A673 (cell line): ENCODE measurements around the gene MRGPRD.

Experiments used
- EZH2 ChIP-seq: fragments of 200-600 bp; sonication (generic); IDR thresholded peaks from 2 replicates; pipeline ENCODE4 v1.6.1; 2017; ENCODE audit warnings: borderline replicate concordance, low read depth, mild to moderate bottlenecking, mixed read lengths, antibody characterized with exemption, low read length; ENCODE audit not compliant: poor library complexity, severe bottlenecking
- TF ChIP-seq, protein P1 (sequence below): fragments of 300-800, 200-600 bp; sonication (generic); conservative IDR thresholded peaks from 2 replicates; pipeline ENCODE4 v1.5.1; 2017; ENCODE audit warnings: low read depth, mild to moderate bottlenecking, antibody characterized with exemption, low read length, moderate library complexity, mixed read lengths

DNA sequence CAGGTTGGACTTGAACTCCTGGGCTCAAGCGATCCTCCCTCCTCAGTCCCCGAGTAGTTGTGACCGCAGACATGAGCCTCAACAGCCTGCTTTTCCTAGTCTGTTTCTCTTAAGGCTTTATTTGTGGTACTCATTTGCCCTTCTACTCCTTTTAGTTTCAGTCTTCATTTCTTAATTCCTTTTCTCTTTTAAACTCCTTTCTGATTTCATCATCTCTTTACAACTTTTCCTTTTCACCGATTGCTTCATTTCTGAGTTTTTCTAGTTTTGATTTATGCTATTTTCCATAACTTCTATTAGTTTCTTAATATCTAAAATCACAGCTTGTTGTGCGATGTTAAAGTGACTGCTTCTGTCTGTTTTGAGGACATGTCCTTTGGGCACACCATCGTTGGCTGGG is 49.5 kb upstream of the MRGPRD start:
- TF ChIP-seq, protein P1, sequence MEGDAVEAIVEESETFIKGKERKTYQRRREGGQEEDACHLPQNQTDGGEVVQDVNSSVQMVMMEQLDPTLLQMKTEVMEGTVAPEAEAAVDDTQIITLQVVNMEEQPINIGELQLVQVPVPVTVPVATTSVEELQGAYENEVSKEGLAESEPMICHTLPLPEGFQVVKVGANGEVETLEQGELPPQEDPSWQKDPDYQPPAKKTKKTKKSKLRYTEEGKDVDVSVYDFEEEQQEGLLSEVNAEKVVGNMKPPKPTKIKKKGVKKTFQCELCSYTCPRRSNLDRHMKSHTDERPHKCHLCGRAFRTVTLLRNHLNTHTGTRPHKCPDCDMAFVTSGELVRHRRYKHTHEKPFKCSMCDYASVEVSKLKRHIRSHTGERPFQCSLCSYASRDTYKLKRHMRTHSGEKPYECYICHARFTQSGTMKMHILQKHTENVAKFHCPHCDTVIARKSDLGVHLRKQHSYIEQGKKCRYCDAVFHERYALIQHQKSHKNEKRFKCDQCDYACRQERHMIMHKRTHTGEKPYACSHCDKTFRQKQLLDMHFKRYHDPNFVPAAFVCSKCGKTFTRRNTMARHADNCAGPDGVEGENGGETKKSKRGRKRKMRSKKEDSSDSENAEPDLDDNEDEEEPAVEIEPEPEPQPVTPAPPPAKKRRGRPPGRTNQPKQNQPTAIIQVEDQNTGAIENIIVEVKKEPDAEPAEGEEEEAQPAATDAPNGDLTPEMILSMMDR = no peak
- TF ChIP-seq EZH2 = no peak
